HepG2 (cell line): ENCODE measurements around the gene OGG1. TPM values are rescaled to one million over a fixed set of nuclear protein-coding genes. Genes with fewer than 3 reads are reported as not detected.

Experiments used
- ARNT ChIP-seq: fragments of 450-650 bp; IDR thresholded peaks from 2 replicates; pipeline ENCODE4 v1.6.1; 2017
- ATF1 ChIP-seq: IDR thresholded peaks from 2 replicates; pipeline ENCODE4 v1.6.1; 2016; ENCODE audit warnings: mild to moderate bottlenecking, control low read depth
- CBX5 ChIP-seq: sonication (generic); formaldehyde crosslinking; IDR thresholded peaks from 2 replicates; pipeline ENCODE4 v1.4.0; 2020; ENCODE audit warnings: missing genetic modification reagents, borderline replicate concordance
- CENPT ChIP-seq: sonication (generic); formaldehyde crosslinking; IDR thresholded peaks from 2 replicates; pipeline ENCODE4 v1.8.0; 2022; ENCODE audit warnings: low read depth, mild to moderate bottlenecking, moderate library complexity, missing genetic modification reagents
- CHCHD3 ChIP-seq: sonication (generic); formaldehyde crosslinking; IDR thresholded peaks from 2 replicates; pipeline ENCODE4 v1.8.0; 2022; ENCODE audit warnings: mild to moderate bottlenecking, missing genetic modification reagents, moderate library complexity
- EED ChIP-seq: sonication (generic); formaldehyde crosslinking; IDR thresholded peaks from 2 replicates; pipeline ENCODE4 v1.5.0; 2020; ENCODE audit warnings: mild to moderate bottlenecking, missing genetic modification reagents
- HMG20A ChIP-seq: IDR thresholded peaks from 2 replicates; pipeline ENCODE4 v1.6.1; 2016; ENCODE audit warnings: borderline replicate concordance
- HNF1A ChIP-seq, 2 experiments: sonication (generic) in 1 of 2; formaldehyde crosslinking in 1 of 2; IDR thresholded peaks; 2 replicates each; pipeline versions ENCODE4 v1.4.0 to v1.6.1; 2016 to 2020; ENCODE audit warnings: borderline replicate concordance in 1 of 2, low read depth in 1 of 2, mild to moderate bottlenecking in 1 of 2, missing genetic modification reagents in 1 of 2
- KLF11 ChIP-seq: IDR thresholded peaks from 2 replicates; pipeline ENCODE4 v1.6.1; 2016; ENCODE audit warnings: missing compliant biosample characterization
- MLX ChIP-seq: IDR thresholded peaks from 2 replicates; pipeline ENCODE4 v1.6.1; 2016
- NFIC ChIP-seq: IDR thresholded peaks from 2 replicates; pipeline ENCODE4 v1.6.1; 2012; ENCODE audit warnings: mild to moderate bottlenecking, low read length, inconsistent platforms
- NFYB ChIP-seq: sonication (generic); formaldehyde crosslinking; IDR thresholded peaks from 2 replicates; pipeline ENCODE4 v1.4.0; 2020; ENCODE audit warnings: missing genetic modification reagents
- NRL ChIP-seq: sonication (generic); formaldehyde crosslinking; IDR thresholded peaks from 2 replicates; pipeline ENCODE4 v1.5.0; 2020; ENCODE audit warnings: missing genetic modification reagents, mild to moderate bottlenecking, moderate library complexity, borderline replicate concordance
- PAF1 ChIP-seq: IDR thresholded peaks from 2 replicates; pipeline ENCODE4 v1.6.1; 2016; ENCODE audit warnings: missing genetic modification reagents, missing compliant biosample characterization
- RARA ChIP-seq: IDR thresholded peaks from 2 replicates; pipeline ENCODE4 v1.6.1; 2016; ENCODE audit warnings: missing genetic modification reagents, missing compliant biosample characterization
- RFX1 ChIP-seq: fragments of 450-650 bp; IDR thresholded peaks from 2 replicates; pipeline ENCODE4 v1.6.1; 2017
- RFXAP ChIP-seq: sonication (generic); formaldehyde crosslinking; IDR thresholded peaks from 2 replicates; pipeline ENCODE4 v1.4.0; 2020; ENCODE audit warnings: missing genetic modification reagents, borderline replicate concordance
- TAF1 ChIP-seq: sonication (generic); formaldehyde crosslinking; IDR thresholded peaks from 2 replicates; pipeline ENCODE4 v1.4.0; 2020; ENCODE audit warnings: missing genetic modification reagents
- YEATS4 ChIP-seq: sonication (generic); formaldehyde crosslinking; IDR thresholded peaks from 2 replicates; pipeline ENCODE4 v1.4.0; 2020; ENCODE audit warnings: missing genetic modification reagents, borderline replicate concordance
- ZBTB10 ChIP-seq: sonication (generic); formaldehyde crosslinking; IDR thresholded peaks from 2 replicates; pipeline ENCODE4 v1.4.0; 2020; ENCODE audit warnings: missing genetic modification reagents, borderline replicate concordance
- ZBTB42 ChIP-seq: sonication (generic); formaldehyde crosslinking; IDR thresholded peaks from 2 replicates; pipeline ENCODE4 v1.5.0; 2020; ENCODE audit warnings: mild to moderate bottlenecking, missing genetic modification reagents
- ZFP1 ChIP-seq: IDR thresholded peaks from 2 replicates; pipeline ENCODE4 v1.6.1; 2016
- ZNF143 ChIP-seq: sonication (generic); formaldehyde crosslinking; IDR thresholded peaks from 2 replicates; pipeline ENCODE4 v1.4.0; 2020; ENCODE audit warnings: missing genetic modification reagents
- ZNF180 ChIP-seq: sonication (generic); formaldehyde crosslinking; IDR thresholded peaks from 2 replicates; pipeline ENCODE4 v1.4.0; 2020; ENCODE audit warnings: low read depth, missing genetic modification reagents, borderline replicate concordance
- ZNF207 ChIP-seq: fragments of 450-650 bp; IDR thresholded peaks from 2 replicates; pipeline ENCODE4 v1.6.1; 2016; ENCODE audit warnings: antibody characterized with exemption, borderline replicate concordance
- ZNF501 ChIP-seq: sonication (generic); formaldehyde crosslinking; IDR thresholded peaks from 2 replicates; pipeline ENCODE4 v1.5.1; 2020; ENCODE audit warnings: mild to moderate bottlenecking, moderate library complexity, missing genetic modification reagents
- ZNF672 ChIP-seq: sonication (generic); formaldehyde crosslinking; IDR thresholded peaks from 2 replicates; pipeline ENCODE4 v1.8.1; 2022; ENCODE audit warnings: missing genetic modification reagents
- ZNF891 ChIP-seq: sonication (generic); formaldehyde crosslinking; IDR thresholded peaks from 2 replicates; pipeline ENCODE4 v1.5.0; 2020; ENCODE audit warnings: mild to moderate bottlenecking, missing genetic modification reagents
- polyA plus RNA-seq, 8 experiments: library from polyadenylated mRNA; depleted of rRNA in 3 of 8; stranded (reverse) in 7 of 8; unstranded in 1 of 8; fragments of >200 nt; fragmentation: Illumina TruSeq in 4 of 8; extraction: Trizol in 4 of 8; gene quantifications; 2 replicates each; pipeline versions ENCODE4 v1.2.1 to v1.2.3, GENCODE V29; 2011 to 2016; ENCODE audit warnings: low read depth in 4 of 8, missing spikeins in 1 of 8, mixed read lengths in 1 of 8; ENCODE audit not compliant: insufficient read depth in 1 of 8
- total RNA-seq, 5 experiments: library from RNA; depleted of rRNA; stranded (reverse); fragments of >200 nt; fragmentation: Illumina TruSeq; extraction: Trizol; gene quantifications; 2 replicates each; pipeline ENCODE4 v1.2.3, GENCODE V29; 2016; ENCODE audit warnings: low read depth in 1 of 5

OGG1 gene
- total and polyA plus RNA-seq, 2 of the 13 experiments (the other 11 are each of a cell fraction or from before 2014, with no cell fraction given), result 28.7 to 33.2 TPM

- 0 out of 2 replicates have a peak, but pooled peaks have one; percentile 40 for TF ChIP-seq NRL
- TF ChIP-seq RFX1, result no peak
- no peak for TF ChIP-seq CHCHD3 (CRISPR knock-in tag)
- 0 out of 2 replicates have a peak, but pooled peaks have one; percentile 39 for TF ChIP-seq ZBTB42 (CRISPR knock-in tag)
- TF ChIP-seq ZNF207, result no peak
- no peak for TF ChIP-seq CBX5 (CRISPR knock-in tag)
- TF ChIP-seq KLF11 (CRISPR knock-in tag), result no peak
- no peak for TF ChIP-seq ARNT
- no peak for TF ChIP-seq RFXAP
- no peak for TF ChIP-seq RARA
- TF ChIP-seq TAF1 (CRISPR knock-in tag), result no peak
- TF ChIP-seq ZNF143 (CRISPR knock-in tag), result no peak; the same call in 1 of the 2 replicates
- TF ChIP-seq NFYB (CRISPR knock-in tag), result no peak
- TF ChIP-seq NFIC, result no peak
- no peak for TF ChIP-seq HMG20A (CRISPR knock-in tag)
- TF ChIP-seq MLX, result no peak
- no peak for TF ChIP-seq CENPT
- no peak for TF ChIP-seq EED
- no peak for TF ChIP-seq PAF1
- no peak for TF ChIP-seq HNF1A (IDR thresholded peaks at IDR 0.05; ENCODE audit: low read depth)
- TF ChIP-seq HNF1A (CRISPR knock-in tag; IDR thresholded peaks at IDR 0.05; ENCODE audit: borderline replicate concordance), result no peak
- no peak for TF ChIP-seq ZNF180 (CRISPR knock-in tag)
- no peak for TF ChIP-seq ZBTB10
- TF ChIP-seq ZFP1 (CRISPR knock-in tag), result no peak
- no peak for TF ChIP-seq ZNF672 (CRISPR knock-in tag)
- no peak for TF ChIP-seq YEATS4 (CRISPR knock-in tag)
- no peak for TF ChIP-seq ATF1
- TF ChIP-seq ZNF501, result peak; percentile 63; the same call in 1 of the 2 replicates
- no peak for TF ChIP-seq ZNF891 (CRISPR knock-in tag)
These were observed 482 bp upstream of the OGG1 start (continued) for GRCh38 chr3:9749296-9749644.
